HEK293 (cell line): ENCODE results near the gene COL5A1.

Experiments
- CTCF ChIA-PET: fragments of 350-600 bp; formaldehyde crosslinking; extraction: SDS; loops from one replicate; lab custom pipeline; 2021; ENCODE audit warnings: antibody characterized with exemption; lab: Yijun Ruan, JAX
- POLR2A ChIA-PET: fragments of 300-600 bp; formaldehyde crosslinking; extraction: SDS; loops from one replicate; lab custom pipeline; 2020; ENCODE audit warnings: antibody characterized with exemption, inconsistent platforms; lab: Yijun Ruan, JAX
- H3K27ac ChIP-seq: fragments of 200-500 bp; sonication (Bioruptor generic); 2 replicates; pipeline ENCODE4 v1.5.1; 2014; ENCODE audit warnings: low read depth, low read length, control low read depth, inconsistent platforms; ENCODE audit errors: extremely low read depth
- H3K36me3 ChIP-seq, 2 experiments: fragments of 200-500 bp in 1 of 2; sonication (Bioruptor generic) in 1 of 2; 1 replicate in 1 of 2; 2 replicates in 1 of 2; pipeline ENCODE4 v1.5.1; 2014 to 2017; ENCODE audit warnings: inconsistent platforms in 2 of 2, low read length in 2 of 2; ENCODE audit not compliant: control insufficient read depth in 2 of 2, insufficient read depth in 1 of 2
- H3K4me1 ChIP-seq: fragments of 200-500 bp; sonication (Bioruptor generic); 2 replicates; pipeline ENCODE4 v1.5.1; 2014; ENCODE audit warnings: mild to moderate bottlenecking, low read length, inconsistent platforms; ENCODE audit not compliant: control insufficient read depth, insufficient read depth
- H3K4me3 ChIP-seq: 2 replicates; pipeline ENCODE4 v1.5.1; 2011; ENCODE audit warnings: low read depth, mild to moderate bottlenecking, control low read depth, low read length, moderate library complexity
- H3K9me3 ChIP-seq: fragments of 200-500 bp; sonication (Bioruptor generic); 2 replicates; pipeline ENCODE4 v1.5.1; 2014; ENCODE audit warnings: low read depth, low read length, inconsistent platforms; ENCODE audit not compliant: control insufficient read depth, insufficient read depth
- HIC1 ChIP-seq: fragments of 450-650 bp; formaldehyde crosslinking; IDR thresholded peaks from 2 replicates; pipeline ENCODE4 v1.5.1; 2016; ENCODE audit warnings: missing biosample characterization, missing genetic modification characterization
- HOXD13 ChIP-seq: sonication (generic); formaldehyde crosslinking; IDR thresholded peaks from 2 replicates; pipeline ENCODE4 v1.8.0; 2022; ENCODE audit warnings: missing genetic modification reagents, borderline replicate concordance
- INSM2 ChIP-seq: fragments of 450-650 bp; formaldehyde crosslinking; IDR thresholded peaks from 2 replicates; pipeline ENCODE4 v1.5.1; 2016; ENCODE audit warnings: missing biosample characterization, missing genetic modification characterization
- YY2 ChIP-seq: fragments of 450-650 bp; formaldehyde crosslinking; IDR thresholded peaks from 2 replicates; pipeline ENCODE4 v1.5.1; 2016; ENCODE audit warnings: missing biosample characterization, missing genetic modification characterization
- ZBTB48 ChIP-seq: fragments of 450-650 bp; formaldehyde crosslinking; IDR thresholded peaks from 2 replicates; pipeline ENCODE4 v1.5.1; 2016; ENCODE audit warnings: missing biosample characterization, missing genetic modification characterization
- ZBTB49 ChIP-seq: fragments of 450-650 bp; formaldehyde crosslinking; IDR thresholded peaks from 2 replicates; pipeline ENCODE4 v1.5.1; 2016; ENCODE audit warnings: missing biosample characterization, missing genetic modification characterization, low read depth
- ZEB2 ChIP-seq: fragments of 450-650 bp; formaldehyde crosslinking; IDR thresholded peaks from 2 replicates; pipeline ENCODE4 v1.5.1; 2016; ENCODE audit warnings: missing biosample characterization, missing genetic modification characterization
- ZNF10 ChIP-seq: fragments of 450-650 bp; formaldehyde crosslinking; IDR thresholded peaks from 2 replicates; pipeline ENCODE4 v1.5.1; 2017; ENCODE audit warnings: missing biosample characterization, missing genetic modification characterization
- ZNF138 ChIP-seq: fragments of 450-650 bp; formaldehyde crosslinking; IDR thresholded peaks from 2 replicates; pipeline ENCODE4 v1.5.1; 2016; ENCODE audit warnings: missing biosample characterization, missing genetic modification characterization, borderline replicate concordance
- ZNF211 ChIP-seq: fragments of 450-650 bp; formaldehyde crosslinking; IDR thresholded peaks from 2 replicates; pipeline ENCODE4 v1.5.1; 2016; ENCODE audit warnings: low read depth, missing biosample characterization, missing genetic modification characterization
- ZNF473 ChIP-seq: fragments of 450-650 bp; formaldehyde crosslinking; IDR thresholded peaks from 2 replicates; pipeline ENCODE4 v1.5.1; 2017; ENCODE audit warnings: missing biosample characterization, missing genetic modification characterization
- ZNF48 ChIP-seq: fragments of 450-650 bp; formaldehyde crosslinking; IDR thresholded peaks from 2 replicates; pipeline ENCODE4 v1.5.1; 2016; ENCODE audit warnings: missing biosample characterization, missing genetic modification characterization
- ZNF776 ChIP-seq: fragments of 450-650 bp; formaldehyde crosslinking; IDR thresholded peaks from 2 replicates; pipeline ENCODE4 v1.5.0; 2017; ENCODE audit warnings: missing biosample characterization, missing genetic modification characterization, borderline replicate concordance
- ZSCAN4 ChIP-seq: fragments of 450-650 bp; formaldehyde crosslinking; IDR thresholded peaks from 2 replicates; pipeline ENCODE4 v1.5.1; 2017; ENCODE audit warnings: missing biosample characterization, missing genetic modification characterization

Gene COL5A1

GRCh38 chr9:134629586-134630392 is 11.8 kb upstream of the COL5A1 start (continued):
- TF ChIP-seq INSM2 (tag by site-specific recombination) (no peak), ZBTB48 (tag by site-specific recombination) (no peak), ZNF48 (tag by site-specific recombination) (no peak), ZNF211 (tag by site-specific recombination) (no peak), ZNF10 (tag by site-specific recombination) (no peak), ZBTB49 (no peak), HIC1 (tag by site-specific recombination) (no peak)

- Histone ChIP-seq H3K4me3 (no peak overlapping the region), H3K36me3 (no peaks in the 10 kb centered on the region), H3K9me3 (no peaks in the 10 kb centered on the region), H3K4me1 (no peaks in the 10 kb centered on the region), H3K27ac (no peak overlapping the region)
- POLR2A ChIA-PET: no interaction called here
- CTCF ChIA-PET: interaction anchor here (0.6 to 1.1 kb wide), 2 partner anchors 12 to 183 kb away, joined by 3 to 4 read pairs; no protein-coding TSS in a partner anchor
- no peak for TF ChIP-seq YY2 (tag by site-specific recombination)
- no peak for TF ChIP-seq ZSCAN4
- no peak for TF ChIP-seq HOXD13 (CRISPR knock-in tag)
- no peak for TF ChIP-seq INSM2 (tag by site-specific recombination)
- no peak for TF ChIP-seq ZEB2 (tag by site-specific recombination)
- TF ChIP-seq ZNF138 (tag by site-specific recombination): no peak
- no peak for TF ChIP-seq ZNF473
- TF ChIP-seq ZNF776 (tag by site-specific recombination): no peak
Measured at GRCh38 chr9:134630393-134630790, 11.2 kb upstream of the COL5A1 start.
